Measurements from ENCODE around the gene AP1M1.

AP1M1 gene

DNA sequence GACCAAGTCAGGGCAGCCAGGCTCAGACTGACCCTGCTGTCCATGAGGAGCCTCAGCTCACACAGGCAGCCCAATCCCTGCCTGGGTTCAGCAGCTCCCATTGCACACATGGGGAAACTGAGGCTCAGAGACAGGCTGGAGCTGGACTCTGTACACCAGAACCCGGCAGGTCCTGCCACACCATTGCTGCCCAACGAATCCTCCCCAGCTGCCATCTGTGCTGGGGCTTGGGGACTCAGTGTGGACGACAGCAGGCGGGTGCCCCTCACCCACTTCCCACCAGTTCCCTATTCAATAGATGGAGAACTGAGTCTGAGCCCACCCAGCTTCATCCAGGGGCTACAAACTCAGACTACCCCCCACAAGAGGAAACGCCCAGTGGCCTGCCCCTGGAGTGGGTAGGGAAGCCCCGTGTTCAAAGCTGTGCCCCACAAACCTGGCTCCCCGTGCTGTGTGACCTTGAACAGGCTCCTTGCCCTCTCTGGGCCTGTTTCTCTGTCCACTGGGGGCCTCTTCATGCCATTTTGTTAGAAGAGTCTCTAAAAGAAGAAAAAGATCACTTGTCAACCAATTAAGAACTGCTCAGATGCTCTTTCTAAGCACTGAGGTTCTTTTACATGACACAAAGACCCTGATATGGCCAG is 50.8 kb downstream of the AP1M1 start:
- ChIA-PET POLR2A (ENCODE audit: low non-redundant PET) (no interaction called here), CTCF (interaction anchor here (0.5 to 2.4 kb wide), 15 partner anchors 15 to 762 kb away, joined by 3 to 16 read pairs (median 3); no protein-coding TSS in a partner anchor)
- TF ChIP-seq, protein P1, sequence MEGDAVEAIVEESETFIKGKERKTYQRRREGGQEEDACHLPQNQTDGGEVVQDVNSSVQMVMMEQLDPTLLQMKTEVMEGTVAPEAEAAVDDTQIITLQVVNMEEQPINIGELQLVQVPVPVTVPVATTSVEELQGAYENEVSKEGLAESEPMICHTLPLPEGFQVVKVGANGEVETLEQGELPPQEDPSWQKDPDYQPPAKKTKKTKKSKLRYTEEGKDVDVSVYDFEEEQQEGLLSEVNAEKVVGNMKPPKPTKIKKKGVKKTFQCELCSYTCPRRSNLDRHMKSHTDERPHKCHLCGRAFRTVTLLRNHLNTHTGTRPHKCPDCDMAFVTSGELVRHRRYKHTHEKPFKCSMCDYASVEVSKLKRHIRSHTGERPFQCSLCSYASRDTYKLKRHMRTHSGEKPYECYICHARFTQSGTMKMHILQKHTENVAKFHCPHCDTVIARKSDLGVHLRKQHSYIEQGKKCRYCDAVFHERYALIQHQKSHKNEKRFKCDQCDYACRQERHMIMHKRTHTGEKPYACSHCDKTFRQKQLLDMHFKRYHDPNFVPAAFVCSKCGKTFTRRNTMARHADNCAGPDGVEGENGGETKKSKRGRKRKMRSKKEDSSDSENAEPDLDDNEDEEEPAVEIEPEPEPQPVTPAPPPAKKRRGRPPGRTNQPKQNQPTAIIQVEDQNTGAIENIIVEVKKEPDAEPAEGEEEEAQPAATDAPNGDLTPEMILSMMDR (conservative IDR thresholded peaks at IDR 0.05; ENCODE audit: low read depth): no peak
- H3K27ac ChIP-seq: no peak overlapping the region
- no peak for DNase-seq (ENCODE audit: low spot score)

DNA sequence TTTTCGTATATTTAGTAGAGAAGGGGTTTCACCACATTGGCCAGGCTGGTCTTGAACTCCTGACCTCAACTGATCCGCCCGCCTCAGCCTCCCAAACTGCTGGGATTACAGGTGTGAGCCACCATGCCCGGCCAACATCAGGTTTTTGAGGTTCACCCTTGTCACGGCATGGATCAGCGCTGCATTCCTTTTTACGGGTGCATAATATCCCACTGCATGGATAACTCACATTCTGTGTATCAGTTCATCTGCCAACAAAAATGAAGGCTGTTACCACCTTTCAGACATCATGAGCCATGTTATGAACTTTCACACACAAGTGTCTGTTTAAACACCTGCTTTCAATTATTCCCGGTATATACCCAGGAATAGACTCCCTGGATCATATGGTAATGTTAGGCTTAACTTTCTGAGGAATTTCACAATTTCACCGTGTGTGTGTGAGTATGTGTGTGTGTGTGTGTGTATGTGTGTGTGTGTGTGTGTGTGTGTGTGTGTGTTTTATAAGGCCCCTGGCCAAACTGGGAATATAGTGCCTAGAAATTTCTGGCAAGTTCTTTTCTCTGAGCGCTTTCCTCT is 52.2 kb downstream of the AP1M1 start:
- DNase-seq (ENCODE audit: low spot score): no peak
- H3K27ac ChIP-seq: no peak overlapping the region
- TF ChIP-seq, protein P1 (conservative IDR thresholded peaks at IDR 0.05; ENCODE audit: low read depth): no peak
- CTCF ChIA-PET: interaction anchor here (0.7 kb wide), 1 partner anchor 112 kb away, joined by 3 read pairs; no protein-coding TSS in a partner anchor
- POLR2A ChIA-PET (ENCODE audit: low non-redundant PET): no interaction called here

DNA sequence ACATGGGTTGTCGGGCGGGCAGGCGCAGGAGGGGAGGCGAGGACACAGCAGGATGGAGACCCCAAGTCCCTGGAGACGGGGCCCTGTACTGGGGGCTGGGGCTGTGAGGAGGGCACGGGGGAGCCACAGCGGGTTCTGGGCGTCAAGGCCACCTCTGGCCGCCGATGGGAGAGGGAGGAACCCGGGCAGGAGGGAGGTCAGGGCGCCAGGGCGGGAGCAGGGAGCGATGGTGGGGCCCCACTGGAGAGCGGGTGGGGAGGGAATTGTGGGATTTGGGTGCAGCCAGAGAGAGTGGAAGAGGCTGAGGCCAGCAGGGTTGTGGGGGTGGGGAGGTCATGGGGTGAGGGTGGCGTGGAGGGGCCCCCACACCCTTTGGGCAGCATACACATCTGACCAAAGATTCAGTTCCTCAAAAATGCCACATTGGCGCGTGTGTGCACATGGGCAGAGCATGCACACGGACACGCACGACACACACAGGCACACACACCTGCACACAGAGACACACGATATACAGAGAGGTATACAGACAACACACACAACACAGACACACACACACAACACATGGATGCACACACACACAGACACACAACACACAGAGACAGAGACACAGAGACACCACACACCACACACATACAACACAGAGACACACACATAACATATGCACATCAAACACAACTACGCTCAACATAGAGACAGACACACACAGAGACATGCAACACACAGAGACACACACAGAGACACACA is 54.9 kb downstream of the AP1M1 start:
- H3K27ac ChIP-seq: no peak overlapping the region
- TF ChIP-seq, protein P1 (conservative IDR thresholded peaks at IDR 0.05; ENCODE audit: low read depth): no peak
- DNase-seq (ENCODE audit: low spot score): no peak
- ChIA-PET CTCF (no interaction called here), POLR2A (ENCODE audit: low non-redundant PET) (no interaction called here)

DNA sequence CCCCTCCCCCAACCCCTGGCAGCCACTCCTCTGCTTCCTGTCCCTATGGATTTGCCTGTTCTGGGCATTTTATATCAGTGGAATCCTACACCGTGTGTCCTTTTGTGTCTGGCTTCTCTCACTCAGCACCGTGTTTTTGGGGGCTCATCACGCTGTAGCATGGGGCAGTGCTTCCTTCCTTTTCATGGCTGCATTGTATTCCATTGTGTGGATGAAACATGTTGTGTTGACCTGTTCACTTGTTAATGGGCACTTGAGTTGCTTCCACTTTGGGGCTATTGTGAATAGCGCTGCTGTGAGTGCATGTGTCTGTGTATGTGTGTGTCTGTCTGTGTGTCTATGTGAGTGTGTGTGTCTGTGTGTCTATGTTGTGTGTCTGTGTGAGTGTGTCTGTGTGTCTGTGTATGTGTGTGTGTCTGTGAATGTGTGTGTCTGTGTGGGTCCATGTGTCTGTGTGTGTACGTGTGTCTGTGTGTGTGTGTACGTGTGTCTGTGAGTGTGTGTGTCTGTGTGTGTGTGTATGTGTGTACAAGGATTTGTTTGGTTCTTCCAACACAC is 57.2 kb downstream of the AP1M1 start:
- ChIA-PET POLR2A (ENCODE audit: low non-redundant PET) (interaction anchor here (0.6 kb wide), 1 partner anchor 59 kb away, joined by 3 read pairs; no protein-coding TSS in a partner anchor), CTCF (no interaction called here)
- TF ChIP-seq, protein P1 (conservative IDR thresholded peaks at IDR 0.05; ENCODE audit: low read depth): no peak
- no peak for DNase-seq (ENCODE audit: low spot score)
- H3K27ac ChIP-seq: no peak overlapping the region

DNA sequence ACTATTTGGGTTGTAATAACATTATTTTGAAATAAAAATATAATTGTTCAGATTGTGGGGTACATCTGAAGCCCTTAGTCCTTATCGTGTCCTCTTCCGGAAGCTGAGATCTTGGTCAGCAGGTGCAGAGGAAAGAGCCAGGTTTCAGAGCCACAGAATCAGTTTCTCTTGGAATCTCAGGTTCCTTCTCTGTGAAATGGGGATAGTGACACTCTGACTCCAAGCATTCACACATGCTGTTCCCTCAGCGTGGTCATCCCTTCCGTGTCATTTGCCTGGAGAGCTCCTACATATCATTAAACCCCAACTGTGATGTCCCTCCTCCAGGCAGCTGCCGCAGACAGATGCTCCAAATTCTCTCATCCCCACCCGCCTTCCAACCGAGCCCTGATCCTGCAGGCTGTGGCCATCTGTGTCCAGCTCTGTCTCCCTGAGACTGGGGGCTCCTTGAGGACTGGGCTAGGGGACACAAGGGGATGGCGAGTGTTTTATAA is 59.8 kb downstream of the AP1M1 start:
- POLR2A ChIA-PET (ENCODE audit: low non-redundant PET): no interaction called here

More for the DNA sequence above, 59.8 kb downstream of the AP1M1 start:
- no peak overlapping the region for H3K27ac ChIP-seq
- CTCF ChIA-PET: interaction anchor here (0.6 kb wide), 2 partner anchors 15 to 36 kb away, joined by 3 to 4 read pairs; no protein-coding TSS in a partner anchor
- no peak for DNase-seq (ENCODE audit: low spot score)
- TF ChIP-seq, protein P1 (conservative IDR thresholded peaks at IDR 0.05; ENCODE audit: low read depth): no peak

Measured in RWPE1 (cell line).